HCT116 (cell line): ENCODE measurements around the gene TUT7. TPM values are rescaled to one million over a fixed set of nuclear protein-coding genes. Genes with fewer than 3 reads are reported as not detected.

Source experiments
- ATAC-seq: fragments of 200-7000 bp; cut with Tn5 transposase; 2 replicates; pipeline ENCODE4 v1.9.1; 2020; ENCODE audit warnings: mild to moderate bottlenecking, moderate library complexity
- BruUV-seq: library from RNA; stranded (reverse); fragments of 400-500 nt; replicated peaks from 2 replicates; lab custom pipeline; 2021; lab: Mats Ljungman, UMichigan
- CTCF ChIA-PET: fragments of 300-600 bp; sonication (Branson Sonifier 250); formaldehyde crosslinking; loops from one replicate; lab custom pipeline; 2021; ENCODE audit warnings: antibody characterized with exemption; lab: Charles Lee
- POLR2A ChIA-PET: fragments of 300-600, 350-600 bp; sonication (Branson Sonifier 250); formaldehyde crosslinking; loops from one replicate; lab custom pipeline; 2021; ENCODE audit warnings: antibody characterized with exemption; lab: Charles Lee
- RAD21 ChIA-PET, 2 experiments: fragments of 300-600 bp; sonication (Branson Sonifier 250); formaldehyde crosslinking; loops; one replicate each; lab custom pipeline; 2023; ENCODE audit warnings: low total read pairs in 2 of 2; ENCODE audit not compliant: uncharacterized antibody in 2 of 2, unreplicated experiment in 2 of 2, low non-redundant PET in 1 of 2; lab: Charles Lee
- DNase-seq: peaks from one replicate; pipeline ENCODE4 v3.0.0-alpha.2; 2010; ENCODE audit warnings: low read depth, low spot score
- H2AFZ ChIP-seq: fragments of 200-600 bp; shearing (Covaris generic), sonication (generic); 2 replicates; pipeline ENCODE4 v1.6.1; 2017; ENCODE audit warnings: low read depth, mixed run types, mixed read lengths, antibody characterized with exemption, low read length; ENCODE audit not compliant: poor library complexity, severe bottlenecking
- H3K27ac ChIP-seq: 2 replicates; pipeline ENCODE4 v1.5.1; 2012; ENCODE audit warnings: low read depth, low read length
- H3K27me3 ChIP-seq: fragments of 200-600 bp; sonication (generic); 2 replicates; pipeline ENCODE4 v1.6.1; 2016; ENCODE audit warnings: mixed run types, low read length, mixed read lengths; ENCODE audit not compliant: insufficient read depth
- H3K36me3 ChIP-seq, 2 experiments: fragments of 200-500 bp in 1 of 2; fragments of 200-600 bp in 1 of 2; sonication (Bioruptor generic) in 1 of 2; sonication (generic) in 1 of 2; 2 replicates each; pipeline versions ENCODE4 v1.5.1 to v1.6.1; 2014 to 2016; ENCODE audit warnings: low read length in 2 of 2, inconsistent platforms in 1 of 2, mixed read lengths in 1 of 2, mixed run types in 1 of 2; ENCODE audit not compliant: insufficient read depth in 2 of 2, control insufficient read depth in 1 of 2
- H3K4me1 ChIP-seq, 2 experiments: fragments of 200-600 bp in 1 of 2; sonication (generic) in 1 of 2; 2 replicates each; pipeline versions ENCODE4 v1.5.1 to v1.6.1; 2012 to 2017; ENCODE audit warnings: low read length in 2 of 2, inconsistent platforms in 1 of 2, mild to moderate bottlenecking in 1 of 2, mixed read lengths in 1 of 2, mixed run types in 1 of 2, moderate library complexity in 1 of 2; ENCODE audit not compliant: insufficient read depth in 2 of 2, control insufficient read depth in 1 of 2
- H3K4me2 ChIP-seq: fragments of 200-600 bp; sonication (generic); 2 replicates; pipeline ENCODE4 v1.6.1; 2017; ENCODE audit warnings: mixed run types, low read length, mixed read lengths
- H3K4me3 ChIP-seq, 2 experiments: fragments of 200-600 bp in 1 of 2; sonication (generic) in 1 of 2; replicated peaks in 1 of 2; 2 replicates each; pipeline ENCODE4 v1.5.1; 2011 to 2016; ENCODE audit warnings: low read length in 2 of 2, control low read depth in 1 of 2, low read depth in 1 of 2, mild to moderate bottlenecking in 1 of 2, mixed read lengths in 1 of 2, mixed run types in 1 of 2
- H3K79me2 ChIP-seq: fragments of 200-600 bp; sonication (generic); 2 replicates; pipeline ENCODE4 v1.6.1; 2017; ENCODE audit warnings: mild to moderate bottlenecking, mixed run types, low read length, moderate library complexity, mixed read lengths; ENCODE audit not compliant: insufficient read depth
- H3K9ac ChIP-seq: fragments of 200-600 bp; sonication (generic); 2 replicates; pipeline ENCODE4 v1.6.1; 2016; ENCODE audit warnings: low read length, mixed read lengths
- H3K9me2 ChIP-seq: fragments of 200-600 bp; sonication (generic), shearing (Covaris generic); 2 replicates; pipeline ENCODE4 v1.6.1; 2017; ENCODE audit warnings: mixed run types, mild to moderate bottlenecking, moderate library complexity; ENCODE audit not compliant: insufficient read depth
- H3K9me3 ChIP-seq, 2 experiments: fragments of 200-500 bp in 1 of 2; fragments of 200-600 bp in 1 of 2; sonication (Bioruptor generic) in 1 of 2; sonication (generic) in 1 of 2; 2 replicates each; pipeline ENCODE4 v1.6.1; 2014 to 2017; ENCODE audit warnings: low read length in 2 of 2, mixed read lengths in 2 of 2, inconsistent platforms in 1 of 2, low read depth in 1 of 2, mild to moderate bottlenecking in 1 of 2, mixed run types in 1 of 2, moderate library complexity in 1 of 2; ENCODE audit not compliant: control insufficient read depth in 1 of 2, insufficient read depth in 1 of 2
- H4K20me1 ChIP-seq: fragments of 200-600 bp; sonication (generic), shearing (Covaris generic); 2 replicates; pipeline ENCODE4 v1.6.1; 2017; ENCODE audit warnings: mixed run types, mild to moderate bottlenecking, moderate library complexity; ENCODE audit not compliant: insufficient read depth
- ELF1 ChIP-seq: IDR thresholded peaks from 2 replicates; pipeline ENCODE4 v1.6.1; 2012; ENCODE audit warnings: low read depth, borderline replicate concordance
- EZH2 ChIP-seq: fragments of 200-600 bp; sonication (generic); IDR thresholded peaks from 2 replicates; pipeline ENCODE4 v1.6.1; 2017; ENCODE audit warnings: antibody characterized with exemption, mixed run types
- EZH2phosphoT487 ChIP-seq: fragments of 200-600 bp; IDR thresholded peaks from 2 replicates; pipeline ENCODE4 v1.6.1; 2018; ENCODE audit warnings: antibody characterized with exemption, borderline replicate concordance
- JUND ChIP-seq: IDR thresholded peaks from 2 replicates; pipeline ENCODE4 v1.6.1; 2012
- POLR2AphosphoS5 ChIP-seq: IDR thresholded peaks from 2 replicates; pipeline ENCODE4 v1.6.1; 2011; ENCODE audit warnings: mild to moderate bottlenecking, low read depth, low read length, moderate library complexity
- RAD21 ChIP-seq: IDR thresholded peaks from 2 replicates; pipeline ENCODE4 v1.6.1; 2012; ENCODE audit warnings: low read depth, mild to moderate bottlenecking
- REST ChIP-seq: IDR thresholded peaks from 2 replicates; pipeline ENCODE4 v1.6.1; 2012; ENCODE audit warnings: low read depth
- SIN3A ChIP-seq: IDR thresholded peaks from 2 replicates; pipeline ENCODE4 v1.6.1; 2012; ENCODE audit warnings: low read depth
- SRF ChIP-seq: IDR thresholded peaks from 2 replicates; pipeline ENCODE4 v1.6.1; 2012; ENCODE audit warnings: low read depth
- TCF7L2 ChIP-seq: IDR thresholded peaks from 2 replicates; pipeline ENCODE4 v1.7.0; 2011; ENCODE audit warnings: borderline replicate concordance, inconsistent platforms; ENCODE audit not compliant: insufficient read depth, insufficient read length; ENCODE audit errors: extremely low read depth
- YY1 ChIP-seq: IDR thresholded peaks from 2 replicates; pipeline ENCODE4 v1.6.1; 2011; ENCODE audit warnings: low read length, low read depth, moderate library complexity, mild to moderate bottlenecking; ENCODE audit not compliant: insufficient replicate concordance; ENCODE audit errors: extremely low read depth
- ZFX ChIP-seq: fragments of 450-650 bp; IDR thresholded peaks from 2 replicates; pipeline ENCODE4 v1.6.1; 2017
- intact Hi-C: fragments of 100-400 bp; cut with micrococcal nuclease; formaldehyde crosslinking; loops from 2 replicates; pipeline ENCODE4 v1.10.0; 2022
- total RNA-seq: library from RNA; stranded (reverse); gene quantifications from one replicate; pipeline ENCODE4 v1.2.1, GENCODE V29; 2021; ENCODE audit not compliant: unreplicated experiment

Gene TUT7
- total RNA-seq, 1 experiment from 2014 or later = 23.1 TPM

DNA sequence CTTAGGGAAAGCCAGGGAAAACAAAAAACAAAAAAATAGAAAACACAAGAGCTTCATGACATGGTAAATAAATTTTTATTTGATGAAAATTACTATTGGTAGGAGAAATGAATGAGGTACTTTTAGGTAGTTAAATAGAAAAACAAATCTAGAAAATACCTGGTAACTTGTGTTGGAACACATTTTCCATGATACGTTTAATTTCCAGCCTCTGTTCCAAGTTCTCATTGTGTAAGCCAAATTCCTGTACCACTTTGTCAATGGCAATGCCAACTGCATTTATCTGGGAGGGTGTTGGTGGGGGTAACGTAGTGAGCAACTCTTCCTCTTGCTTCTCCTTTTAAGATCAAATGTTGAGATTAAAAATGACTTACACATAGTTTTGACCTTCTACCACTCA, 9.4 kb downstream of the TUT7 start:
- no TSS peak for BruUV-seq
- Histone ChIP-seq H3K27me3 (no peaks in the 10 kb centered on the region), H3K27ac (no peak overlapping the region), H3K4me3 (no peak overlapping the region), H3K9me2 (no peaks in the 10 kb centered on the region), H3K4me2 (no peak overlapping the region), H2AFZ (no peak overlapping the region), H4K20me1 (no peaks in the 10 kb centered on the region; the same call in 1 of the 2 replicates), H3K9ac (no peak overlapping the region), H3K79me2 (peaks cover 36% of the 10 kb centered on the region), H3K36me3 (peaks cover 16 to 47% of the 10 kb centered on the region in 2 experiments; a peak in 3 of 4 replicates), H3K9me3 (no peaks in the 10 kb centered on the region), H3K4me1 (peaks cover 10 to 20% of the 10 kb centered on the region in 2 experiments; a peak in 3 of 4 replicates)
- POLR2A ChIA-PET = no interaction called here
- intact Hi-C loops = no loop called here
- ATAC-seq (no peak), DNase-seq (no peak)
- CTCF ChIA-PET = no interaction called here
- TF ChIP-seq EZH2phosphoT487 (no peak), RAD21 (no peak), TCF7L2 (no peak), JUND (no peak), REST (no peak), SRF (no peak), ZFX (no peak), YY1 (no peak), POLR2AphosphoS5 (no peak), ELF1 (no peak), EZH2 (no peak), SIN3A (no peak)
- RAD21 ChIA-PET = no interaction called here
